ENCODE results near the gene IFT74. TPM values are rescaled to one million over a fixed set of nuclear protein-coding genes. Genes with fewer than 3 reads are reported as not detected.

IFT74 gene
- polyA plus RNA-seq, 1 experiment = 15.6 TPM

DNA sequence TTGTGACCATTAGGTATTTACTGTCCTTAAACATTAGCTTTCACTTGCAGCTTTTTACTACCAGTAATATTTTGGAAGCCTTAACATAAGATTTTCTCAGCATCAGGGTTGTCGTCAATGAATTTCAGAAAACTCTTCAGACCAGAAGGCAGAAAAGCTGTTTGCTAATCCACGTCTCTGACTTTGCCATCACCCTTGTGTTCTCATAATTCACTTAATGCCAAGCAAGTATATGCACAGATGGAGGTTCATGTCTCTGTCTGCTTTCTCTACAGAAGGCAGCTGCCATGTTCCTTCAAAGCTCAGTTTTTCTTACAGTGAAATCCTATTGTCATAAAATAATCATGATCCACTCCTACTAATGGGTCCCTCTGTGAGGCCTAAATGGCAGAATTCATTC, 87.0 kb downstream of the IFT74 start:
- H3K27me3 ChIP-seq (ENCODE audit: control insufficient read depth, insufficient read depth, low read length) = no peaks in the 10 kb centered on the region
- no peak for DNase-seq (ENCODE audit: low read depth, low spot score)
- CTCF ChIA-PET = interaction anchor here (1.0 kb wide), 1 partner anchor 10 kb away, joined by 3 read pairs; no protein-coding TSS in a partner anchor
- no peak overlapping the region for H3K4me3 ChIP-seq (ENCODE audit: low read depth, low read length)
- no peaks in the 10 kb centered on the region for H3K9me3 ChIP-seq (ENCODE audit: control insufficient read depth, insufficient read depth, low read length)
- POLR2A ChIA-PET = no interaction called here
- TF ChIP-seq, protein P1, sequence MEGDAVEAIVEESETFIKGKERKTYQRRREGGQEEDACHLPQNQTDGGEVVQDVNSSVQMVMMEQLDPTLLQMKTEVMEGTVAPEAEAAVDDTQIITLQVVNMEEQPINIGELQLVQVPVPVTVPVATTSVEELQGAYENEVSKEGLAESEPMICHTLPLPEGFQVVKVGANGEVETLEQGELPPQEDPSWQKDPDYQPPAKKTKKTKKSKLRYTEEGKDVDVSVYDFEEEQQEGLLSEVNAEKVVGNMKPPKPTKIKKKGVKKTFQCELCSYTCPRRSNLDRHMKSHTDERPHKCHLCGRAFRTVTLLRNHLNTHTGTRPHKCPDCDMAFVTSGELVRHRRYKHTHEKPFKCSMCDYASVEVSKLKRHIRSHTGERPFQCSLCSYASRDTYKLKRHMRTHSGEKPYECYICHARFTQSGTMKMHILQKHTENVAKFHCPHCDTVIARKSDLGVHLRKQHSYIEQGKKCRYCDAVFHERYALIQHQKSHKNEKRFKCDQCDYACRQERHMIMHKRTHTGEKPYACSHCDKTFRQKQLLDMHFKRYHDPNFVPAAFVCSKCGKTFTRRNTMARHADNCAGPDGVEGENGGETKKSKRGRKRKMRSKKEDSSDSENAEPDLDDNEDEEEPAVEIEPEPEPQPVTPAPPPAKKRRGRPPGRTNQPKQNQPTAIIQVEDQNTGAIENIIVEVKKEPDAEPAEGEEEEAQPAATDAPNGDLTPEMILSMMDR (IDR thresholded peaks at IDR 0.05; ENCODE audit: low read depth, low read length) = no peak
- H3K27ac ChIP-seq (ENCODE audit: low read depth, low read length) = no peak overlapping the region

DNA sequence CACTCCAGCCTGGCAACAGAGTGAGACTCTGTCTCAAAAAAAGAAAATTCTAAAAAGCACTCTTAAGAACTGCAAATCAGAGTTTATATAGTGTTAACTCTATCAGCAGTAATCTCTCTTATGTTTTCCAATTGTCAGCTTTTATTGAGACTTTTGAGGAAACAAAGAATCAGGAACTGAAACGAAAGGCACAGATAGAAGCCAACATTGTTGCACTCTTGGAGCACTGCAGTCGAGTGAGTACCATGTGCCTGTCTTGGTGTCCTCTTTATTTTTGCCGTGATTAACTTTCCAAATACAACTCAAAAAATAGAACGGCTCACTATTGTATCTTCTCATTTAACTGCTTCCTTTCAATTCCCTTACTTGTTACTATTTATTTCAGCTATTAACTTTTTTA, 90.9 kb downstream of the IFT74 start:
- TF ChIP-seq, protein P1 (IDR thresholded peaks at IDR 0.05; ENCODE audit: low read depth, low read length) = no peak
- ChIA-PET POLR2A (no interaction called here), CTCF (interaction anchor here (1.0 kb wide), 1 partner anchor 16 kb away, joined by 3 read pairs; no protein-coding TSS in a partner anchor)

DNA sequence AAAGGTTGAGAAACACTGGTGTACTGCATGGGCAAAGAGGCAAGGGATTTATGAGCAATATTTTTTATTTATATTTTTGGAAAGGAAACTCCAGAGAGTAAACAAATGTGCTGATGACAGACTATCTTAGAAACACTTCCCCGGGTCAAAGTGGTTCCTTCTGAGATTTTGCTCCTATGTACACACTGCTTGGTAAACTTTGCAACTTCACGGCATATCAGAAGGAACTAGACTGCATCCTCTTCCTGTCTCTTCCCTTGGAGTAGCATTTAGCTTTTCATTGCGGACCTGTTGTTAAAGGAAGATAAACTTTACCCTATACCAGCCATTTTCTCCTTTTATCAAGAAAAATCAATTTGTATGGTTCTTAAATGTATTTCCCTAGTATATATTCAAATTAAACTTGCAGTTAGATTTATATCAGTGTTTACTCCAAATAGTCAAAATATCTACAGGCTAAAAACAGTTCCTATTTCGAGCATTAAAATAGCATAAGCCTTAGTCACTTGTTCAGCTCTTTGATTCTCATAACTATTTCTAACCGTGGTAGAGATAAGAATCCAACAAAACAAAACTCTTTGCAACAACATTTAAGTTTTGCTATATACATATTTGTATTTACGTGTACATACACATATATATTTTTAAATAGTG, 97.3 kb downstream of the IFT74 start:
- POLR2A ChIA-PET = no interaction called here
- no peak overlapping the region for H3K27ac ChIP-seq (ENCODE audit: low read depth, low read length)
- H3K4me3 ChIP-seq (ENCODE audit: low read depth, low read length) = no peak overlapping the region
- TF ChIP-seq, protein P1 (IDR thresholded peaks at IDR 0.05; ENCODE audit: low read depth, low read length) = no peak
- CTCF ChIA-PET = no interaction called here
- H3K27me3 ChIP-seq (ENCODE audit: control insufficient read depth, insufficient read depth, low read length) = no peaks in the 10 kb centered on the region
- no peaks in the 10 kb centered on the region; the same call in 1 of the 2 replicates for H3K9me3 ChIP-seq (ENCODE audit: control insufficient read depth, insufficient read depth, low read length)
- DNase-seq (ENCODE audit: low read depth, low spot score) = no peak

More for the DNA sequence above, 90.9 kb downstream of the IFT74 start:
- no peaks in the 10 kb centered on the region for H3K9me3 ChIP-seq (ENCODE audit: control insufficient read depth, insufficient read depth, low read length)
- no peaks in the 10 kb centered on the region for H3K27me3 ChIP-seq (ENCODE audit: control insufficient read depth, insufficient read depth, low read length)
- H3K4me3 ChIP-seq (ENCODE audit: low read depth, low read length) = no peak overlapping the region
- no peak overlapping the region for H3K27ac ChIP-seq (ENCODE audit: low read depth, low read length)
- no peak for DNase-seq (ENCODE audit: low read depth, low spot score)

DNA sequence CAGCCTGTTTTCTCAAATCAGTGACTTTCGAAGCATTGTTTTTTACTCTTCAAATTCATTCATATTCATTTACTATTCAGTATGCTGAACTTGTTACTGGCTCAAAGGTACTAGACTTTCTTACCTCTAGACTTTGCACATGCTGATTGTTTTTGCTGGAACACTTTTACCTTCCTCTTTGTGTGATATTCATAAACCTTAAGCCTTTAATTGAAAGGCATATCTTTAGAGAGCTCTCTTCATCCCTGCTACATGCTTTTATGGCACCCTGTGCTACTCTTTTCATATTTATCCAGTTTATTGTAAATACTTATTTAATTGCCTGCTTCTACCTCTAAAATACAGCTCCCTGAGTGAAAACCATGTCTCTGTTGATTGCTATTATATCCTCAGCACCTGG, 97.9 kb downstream of the IFT74 start:
- CTCF ChIA-PET = no interaction called here
- Histone ChIP-seq H3K9me3 (ENCODE audit: control insufficient read depth, insufficient read depth, low read length) (no peaks in the 10 kb centered on the region; the same call in 1 of the 2 replicates), H3K4me3 (ENCODE audit: low read depth, low read length) (no peak overlapping the region), H3K27me3 (ENCODE audit: control insufficient read depth, insufficient read depth, low read length) (no peaks in the 10 kb centered on the region), H3K27ac (ENCODE audit: low read depth, low read length) (no peak overlapping the region)
- no peak for DNase-seq (ENCODE audit: low read depth, low spot score)
- TF ChIP-seq, protein P1 (IDR thresholded peaks at IDR 0.05; ENCODE audit: low read depth, low read length) = no peak
- POLR2A ChIA-PET = no interaction called here

DNA sequence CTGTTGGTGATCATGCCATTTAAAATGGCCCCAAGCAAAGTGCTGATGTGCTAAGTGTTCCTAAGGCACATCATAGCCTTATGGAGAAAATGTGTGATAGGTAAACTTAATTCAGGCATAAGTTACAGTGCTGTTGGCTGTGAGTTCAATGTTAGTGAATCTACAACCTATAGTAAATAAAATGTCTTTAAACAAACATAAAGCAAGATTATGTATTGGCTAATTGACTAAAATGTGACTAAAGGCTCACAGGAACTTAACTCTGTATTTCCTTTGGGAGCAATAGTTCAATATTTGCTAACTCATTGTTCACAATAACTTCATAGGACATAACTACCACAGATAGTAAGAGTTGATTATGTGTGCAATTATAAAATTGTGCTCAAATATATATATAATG, 98.6 kb downstream of the IFT74 start:
- no peak for DNase-seq (ENCODE audit: low read depth, low spot score)
- no peak overlapping the region for H3K27ac ChIP-seq (ENCODE audit: low read depth, low read length)
- ChIA-PET CTCF (no interaction called here), POLR2A (no interaction called here)
- TF ChIP-seq, protein P1 (IDR thresholded peaks at IDR 0.05; ENCODE audit: low read depth, low read length) = no peak
- no peaks in the 10 kb centered on the region for H3K27me3 ChIP-seq (ENCODE audit: control insufficient read depth, insufficient read depth, low read length)
- H3K4me3 ChIP-seq (ENCODE audit: low read depth, low read length) = no peak overlapping the region
- H3K9me3 ChIP-seq (ENCODE audit: control insufficient read depth, insufficient read depth, low read length) = no peaks in the 10 kb centered on the region; the same call in 1 of the 2 replicates
